NB4 (cell line): ENCODE data around the gene RELCH.

Source experiments
- CTCF ChIP-seq: IDR thresholded peaks from one replicate; pipeline ENCODE4 v1.5.1; 2012; ENCODE audit warnings: low read depth, low read length
- MAX ChIP-seq: IDR thresholded peaks from 2 replicates; pipeline ENCODE4 v1.6.1; 2011; ENCODE audit warnings: low read depth, low read length
- POLR2A ChIP-seq: IDR thresholded peaks from 2 replicates; pipeline ENCODE4 v1.6.1; 2011; ENCODE audit warnings: mild to moderate bottlenecking; ENCODE audit not compliant: insufficient read length; ENCODE audit errors: extremely low read depth

GRCh38 chr18:62224229-62224628, 37.2 kb downstream of the RELCH start:
- TF ChIP-seq CTCF (no peak), POLR2A (no peak), MAX (no peak)
